Brain pericyte (primary cell): ENCODE measurements around the gene C22orf15.

Experiments
- DNase-seq: peaks from one replicate; pipeline ENCODE4 v3.0.0-alpha.2; 2012; ENCODE audit warnings: low read depth, low spot score

The C22orf15 gene

DNA sequence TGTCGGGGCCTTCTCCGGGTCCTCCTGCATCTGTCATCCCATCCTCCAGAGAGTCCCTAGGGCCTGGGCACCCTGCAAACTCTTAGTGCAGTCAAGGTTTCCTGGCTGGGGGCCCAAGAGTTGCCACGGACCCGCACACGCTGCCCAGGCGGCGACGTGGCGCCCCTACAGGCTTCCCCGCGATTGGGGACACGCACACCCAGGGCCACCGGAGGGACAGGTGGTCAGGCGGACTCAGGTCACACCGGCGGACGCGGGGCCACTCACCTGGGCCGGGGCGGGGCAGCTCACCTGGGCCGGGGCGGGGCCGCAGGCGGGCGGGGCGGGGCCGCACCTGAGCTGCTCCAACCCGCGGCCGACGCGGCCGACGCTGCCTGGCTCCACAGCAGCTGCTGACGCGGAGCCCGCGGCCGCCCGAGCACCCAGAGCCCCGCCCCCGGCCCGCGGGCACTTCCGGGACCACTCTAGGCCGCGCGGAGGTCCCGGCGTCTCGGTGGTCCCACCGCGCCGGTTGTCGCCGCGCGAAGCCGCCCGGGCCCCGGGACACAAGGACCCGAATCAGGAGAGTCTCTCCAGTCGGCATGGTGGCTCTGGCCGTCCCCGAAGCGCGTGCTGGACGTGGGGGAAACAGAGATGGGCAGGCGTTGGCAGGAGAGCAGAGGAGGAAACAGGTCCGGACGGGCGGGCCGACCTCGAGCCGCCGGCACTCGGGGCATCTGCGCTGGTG lies 11.9 kb upstream of the C22orf15 start, which contains the start of gene ZNF70:
Gene ZNF70, minus strand, starts transcription at position 399 of the 727 bp plus-strand sequence. CDS start 5,972 bp downstream, outside the sequence.
- DNase-seq = no peak

DNA sequence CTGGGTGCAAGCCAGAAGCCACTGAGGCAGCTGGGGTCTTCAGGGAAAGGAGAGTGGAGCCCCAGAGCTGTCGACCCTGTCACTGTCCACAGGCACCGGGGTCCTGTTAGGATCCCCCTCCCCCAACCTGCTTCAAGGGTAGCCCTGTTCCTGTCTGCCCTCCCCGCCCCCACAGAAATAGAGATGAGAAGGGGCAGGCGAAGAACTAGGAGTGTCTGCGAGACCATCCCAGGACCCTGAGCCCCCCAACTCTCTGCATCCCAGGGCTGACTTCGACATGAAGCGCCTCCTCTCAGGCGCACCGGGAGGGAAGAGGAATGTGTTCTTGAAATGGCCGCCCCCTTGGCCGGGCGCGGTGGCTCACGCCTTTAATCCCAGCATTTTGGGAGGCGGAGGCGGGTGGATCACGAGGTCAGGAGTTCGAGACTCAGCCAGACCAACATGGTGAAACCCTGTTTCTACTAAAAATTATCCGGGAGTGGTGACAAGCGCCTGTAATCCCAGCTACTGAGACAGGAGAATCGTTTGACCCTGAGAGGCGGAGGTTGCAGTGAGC lies 11.3 kb upstream of the C22orf15 start:
- no peak for DNase-seq

DNA sequence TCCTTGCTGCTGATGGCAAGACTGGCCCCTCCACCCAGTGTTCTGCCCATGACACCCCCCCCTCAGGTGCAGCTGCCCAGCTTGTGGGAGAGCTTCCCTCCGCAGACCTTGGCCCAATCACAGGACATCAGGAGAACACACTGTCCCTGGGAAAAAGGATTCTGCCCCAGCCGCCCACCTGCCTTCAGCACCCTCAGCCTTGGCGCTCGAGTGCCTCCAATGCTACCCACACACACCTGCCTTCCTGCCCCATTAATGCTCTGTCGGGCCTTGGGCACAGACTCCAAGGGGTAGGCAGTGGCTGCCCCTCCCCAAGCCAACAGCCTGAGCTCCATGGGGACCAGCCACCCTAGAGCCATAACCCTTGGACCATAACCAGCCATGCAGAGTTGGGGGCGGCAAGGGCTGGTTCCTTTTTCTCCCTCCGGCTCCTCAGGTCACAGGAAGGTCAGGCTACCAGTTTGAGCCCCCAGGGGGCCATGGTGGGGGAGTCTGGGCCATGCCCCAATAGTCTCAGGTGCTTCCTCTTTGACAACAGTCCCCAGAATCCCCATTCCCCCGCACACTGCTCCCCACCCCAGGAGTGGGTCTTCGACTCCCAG lies 10.6 kb upstream of the C22orf15 start:
- no peak for DNase-seq

DNA sequence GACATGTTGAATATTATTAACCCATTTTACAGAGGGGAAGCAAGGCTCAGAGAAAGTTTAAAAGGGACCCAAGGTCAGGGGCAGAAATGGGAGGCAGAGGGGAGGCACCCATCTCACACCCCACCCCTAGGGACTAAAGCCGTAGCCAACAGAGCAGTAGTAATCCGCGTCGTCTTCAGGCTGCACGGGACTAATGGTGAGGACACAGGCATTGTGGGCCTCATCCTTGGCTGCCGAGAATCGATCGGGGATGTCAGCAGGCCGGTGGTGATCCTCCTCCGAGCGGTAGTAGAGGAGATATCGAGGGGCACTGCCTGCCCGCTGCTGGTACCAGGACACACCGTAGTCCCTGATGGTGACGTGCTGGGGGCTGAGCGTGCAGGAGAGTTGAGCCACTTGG lies 10.0 kb upstream of the C22orf15 start:
- DNase-seq = no peak

DNA sequence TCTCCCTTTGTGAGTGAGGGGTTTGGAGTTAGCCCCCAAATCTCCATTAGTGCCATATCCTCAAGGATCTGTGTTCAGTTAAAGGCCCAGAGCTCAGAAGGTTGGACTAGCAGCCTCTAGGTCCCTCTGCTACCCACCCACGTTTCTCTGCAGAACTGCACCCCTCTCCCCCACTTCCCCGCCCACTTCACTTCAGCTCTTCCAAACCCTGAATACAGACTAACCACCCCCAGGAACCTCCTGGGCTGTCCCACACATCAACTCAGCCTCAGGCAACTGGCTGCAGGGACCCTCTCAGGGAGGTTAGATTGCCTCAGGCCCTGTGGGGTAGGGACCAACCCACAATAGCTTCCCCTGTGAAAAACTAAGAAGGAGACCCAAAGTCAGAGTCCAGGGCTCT lies 9.4 kb upstream of the C22orf15 start:
- DNase-seq = no peak

DNA sequence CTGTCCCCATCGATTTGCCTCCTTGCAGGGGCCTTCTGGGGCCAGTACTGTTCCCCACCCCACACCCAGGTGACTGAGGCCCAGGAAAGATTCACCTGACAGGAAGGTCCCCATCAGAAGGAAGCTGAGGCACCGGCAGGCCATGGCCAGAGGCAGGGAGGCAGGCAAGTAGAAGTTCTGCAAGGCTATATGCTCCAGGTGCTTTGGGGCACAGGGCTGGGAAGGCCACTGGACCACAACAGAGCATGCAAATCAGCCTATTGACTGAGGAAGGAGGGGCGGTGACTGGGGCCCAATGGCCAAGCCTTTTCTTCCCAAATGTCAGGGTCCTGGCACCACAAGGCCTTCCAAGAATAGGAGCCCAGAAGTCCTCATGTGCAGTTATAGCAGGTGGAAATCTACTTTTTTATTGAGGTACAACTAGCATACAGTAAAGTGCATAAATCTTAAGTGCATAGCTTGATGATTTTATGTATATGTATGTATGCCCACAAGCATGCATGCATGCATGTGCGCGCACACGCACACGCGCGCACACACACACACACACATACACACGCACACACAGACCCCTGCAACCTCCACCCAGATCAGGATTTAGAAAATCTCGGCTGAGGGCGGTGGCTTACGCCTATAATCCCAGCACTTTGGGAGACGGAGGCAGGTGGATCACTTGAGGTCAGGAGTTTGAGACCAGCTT lies 8.4 kb upstream of the C22orf15 start, which contains the start of gene VPREB3:
Gene VPREB3, minus strand, starts transcription at position 206 of the 700 bp plus-strand sequence. Its CDS starts 62 bp downstream, at position 144.
- DNase-seq = no peak

DNA sequence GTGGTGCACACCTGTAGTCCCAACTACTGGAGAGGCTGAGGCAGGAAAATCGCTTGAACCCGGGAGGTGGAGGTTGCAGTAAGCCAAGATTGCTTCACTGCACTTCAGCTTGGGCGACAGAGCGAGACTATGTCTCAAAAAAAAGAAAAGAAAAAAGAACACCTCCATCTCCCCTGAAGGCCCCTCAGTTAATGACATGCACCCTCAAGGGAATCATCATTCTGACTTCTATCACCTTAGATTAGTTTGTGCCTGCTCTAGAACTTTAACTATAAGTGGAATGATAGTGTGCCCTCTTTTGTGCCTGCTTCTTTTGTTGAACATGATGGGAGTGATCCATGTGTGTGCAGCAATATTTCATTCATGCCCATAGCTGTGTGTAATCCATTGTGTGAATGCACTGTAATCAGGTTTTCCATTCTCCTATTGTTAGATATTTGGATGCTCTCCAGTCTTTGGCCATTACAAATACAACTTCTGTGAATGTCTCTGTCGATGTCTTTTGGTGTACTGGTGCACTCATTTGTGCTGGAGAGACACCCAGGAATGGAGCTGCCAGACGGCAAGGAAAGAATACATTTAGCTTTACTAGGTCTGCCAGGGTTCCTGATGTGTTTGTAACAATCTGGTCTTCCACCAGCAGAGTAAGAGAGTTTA lies 7.7 kb upstream of the C22orf15 start:
- DNase-seq = no peak

DNA sequence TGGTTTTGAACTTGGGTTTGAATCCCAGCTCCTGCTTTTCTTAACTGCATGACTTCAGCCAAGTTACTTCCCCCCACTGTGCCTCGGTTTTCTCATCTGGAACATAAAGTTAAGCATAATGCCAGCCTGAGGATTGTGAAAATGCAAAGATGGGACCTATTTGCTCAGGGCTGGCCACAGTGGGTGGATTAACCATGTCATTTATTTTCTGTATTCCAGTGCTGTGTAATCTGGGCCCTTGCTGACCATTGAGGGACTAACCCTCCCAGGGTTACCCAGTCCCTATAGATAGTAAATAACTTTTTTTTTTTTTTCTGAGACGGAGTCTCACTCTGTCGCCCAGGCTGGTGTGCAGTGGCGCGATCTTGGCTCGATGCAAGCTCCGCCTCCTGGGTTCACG lies 7.1 kb upstream of the C22orf15 start:
- DNase-seq = no peak

DNA sequence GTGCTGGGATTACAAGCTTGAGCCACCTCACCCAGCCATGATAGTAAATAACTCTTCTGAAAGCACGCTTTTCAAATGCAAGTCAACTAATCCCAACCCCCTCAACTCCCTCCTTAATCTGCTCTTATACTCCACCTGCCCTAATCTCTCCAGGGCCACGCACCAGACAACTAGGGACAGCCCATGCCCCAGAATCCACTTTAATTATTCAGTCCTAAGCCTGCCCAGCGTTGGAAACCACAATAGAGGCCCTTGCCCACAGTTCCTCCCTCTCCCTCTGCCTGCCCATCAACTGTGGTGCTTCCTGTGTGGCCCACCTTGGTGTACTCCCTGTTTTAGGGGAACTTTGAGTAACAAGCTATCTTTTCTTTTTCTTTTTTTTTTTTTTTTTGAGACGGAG lies 5.9 kb upstream of the C22orf15 start:
- DNase-seq = no peak

DNA sequence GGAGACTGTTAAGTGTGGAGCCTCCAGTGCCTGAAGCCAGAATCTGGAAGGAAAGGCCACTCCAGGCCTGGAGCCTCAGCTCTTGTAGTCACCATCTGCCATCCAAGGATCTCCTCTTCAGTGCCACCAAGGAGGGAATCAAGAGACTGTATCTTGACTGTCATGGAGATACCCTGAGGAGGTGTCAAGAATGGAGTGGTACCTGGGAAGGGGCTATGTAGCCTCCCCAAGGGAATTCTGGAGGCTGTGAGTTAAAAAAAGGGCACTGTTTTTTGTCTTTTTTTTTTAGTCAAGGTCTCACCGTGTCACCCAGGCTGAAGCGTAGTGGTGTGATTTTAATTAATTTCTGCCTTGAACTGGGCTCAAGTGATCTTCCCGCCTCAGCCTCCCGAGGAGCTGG lies 3.2 kb upstream of the C22orf15 start:
- DNase-seq = no peak

DNA sequence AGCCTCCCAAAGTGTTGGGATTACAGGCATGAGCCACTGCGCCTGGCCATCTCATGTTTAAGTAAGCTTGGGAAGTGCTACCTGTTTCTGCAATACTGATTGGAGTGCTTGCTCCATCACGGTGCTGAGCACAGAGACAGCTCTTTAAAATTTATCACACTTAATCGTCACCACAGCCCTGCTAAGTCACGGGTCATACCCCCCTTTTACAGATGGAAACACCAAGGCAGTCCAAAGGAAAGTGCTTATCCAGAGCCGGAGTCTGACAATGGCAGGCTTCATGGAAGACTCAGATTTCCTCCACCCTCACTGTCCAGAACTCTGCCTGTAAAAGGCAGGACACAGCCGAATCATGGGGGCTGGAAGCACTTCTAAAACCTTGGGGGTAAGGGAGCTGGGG lies 2.7 kb upstream of the C22orf15 start:
- no peak for DNase-seq

DNA sequence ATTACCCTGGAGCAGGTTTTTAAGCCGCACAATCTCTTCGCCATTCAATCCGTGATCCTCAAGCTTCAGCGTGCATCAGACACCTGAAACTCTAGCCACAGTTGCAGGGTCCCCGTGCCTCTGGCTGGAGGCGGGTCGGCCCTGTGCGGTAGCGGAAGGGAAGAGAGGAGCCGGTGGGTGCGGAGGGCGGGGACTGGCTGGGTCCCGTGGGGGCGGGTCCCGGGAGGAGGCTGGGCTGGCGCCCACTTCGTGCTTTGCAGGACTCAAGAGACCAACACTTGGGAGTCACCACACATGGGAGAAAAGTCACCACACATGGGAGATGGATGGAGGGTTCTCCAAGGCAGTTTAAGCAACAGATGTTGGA lies 772 bp downstream of the C22orf15 start:
- DNase-seq = no peak

DNA sequence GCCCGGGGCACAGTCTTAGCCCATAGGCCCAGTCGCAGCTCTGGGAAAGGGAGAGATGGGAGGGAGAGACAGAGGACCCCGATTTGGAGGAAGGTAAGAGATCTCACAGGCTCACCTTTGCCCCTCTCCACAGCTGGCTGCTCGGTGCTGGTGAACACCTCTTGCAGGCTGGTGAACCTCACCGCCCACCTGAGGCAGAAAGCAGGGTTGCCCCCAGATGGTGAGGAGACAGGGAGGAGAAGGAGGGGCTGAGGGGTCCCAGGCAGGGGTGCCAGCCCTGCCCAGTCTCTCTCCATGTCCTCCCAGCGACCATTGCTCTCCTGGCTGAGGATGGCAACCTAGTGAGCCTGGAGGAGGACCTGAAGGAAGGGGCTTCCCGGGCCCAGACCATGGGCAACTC lies 1.2 kb downstream of the C22orf15 start:
- DNase-seq = no peak

DNA sequence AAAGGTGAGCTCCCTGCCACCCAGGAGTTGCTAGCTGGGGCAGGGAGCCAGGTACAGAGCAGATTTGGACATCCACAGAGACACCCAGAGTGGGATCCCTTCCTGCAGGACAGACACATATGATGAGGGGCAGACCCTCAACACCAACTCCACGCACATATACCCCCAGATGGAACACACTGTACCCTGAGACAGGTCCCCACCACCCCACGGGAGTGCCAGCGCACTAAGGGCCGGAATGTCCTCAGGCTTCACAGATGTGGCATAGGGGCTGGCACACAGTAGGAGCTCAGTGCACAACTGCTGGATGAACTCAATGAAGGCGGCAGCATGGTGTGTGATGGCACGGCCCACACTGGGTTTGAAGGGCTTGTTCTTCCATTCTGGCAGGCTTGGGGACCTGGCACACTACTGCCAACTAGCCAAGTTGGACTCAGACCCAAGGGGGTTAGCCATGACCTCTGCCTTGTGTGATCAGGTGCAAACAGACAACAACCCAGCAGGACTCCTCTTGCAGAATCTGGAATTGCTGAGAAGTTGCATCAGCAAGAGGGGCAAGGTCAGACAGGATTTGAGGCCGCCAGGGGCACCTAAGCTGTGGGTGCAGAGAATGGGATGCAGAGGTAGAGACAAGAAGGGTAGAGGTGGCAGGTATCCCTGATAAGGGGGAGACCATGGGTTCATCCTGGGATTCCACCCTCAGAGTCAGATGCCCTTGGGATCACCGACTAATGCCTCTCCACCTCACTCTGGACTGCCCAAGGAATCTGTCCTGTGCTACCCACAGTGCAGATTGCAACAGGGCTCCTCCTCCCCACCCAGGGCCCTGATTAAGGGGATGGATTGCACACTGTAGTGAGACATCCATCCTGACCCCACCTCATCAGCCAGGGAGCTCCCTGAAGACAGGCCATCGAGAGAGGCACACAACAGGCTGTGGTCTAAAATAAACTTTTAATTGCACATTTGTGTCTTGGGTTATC lies 2.4 kb downstream of the C22orf15 start:
- DNase-seq = no peak

DNA sequence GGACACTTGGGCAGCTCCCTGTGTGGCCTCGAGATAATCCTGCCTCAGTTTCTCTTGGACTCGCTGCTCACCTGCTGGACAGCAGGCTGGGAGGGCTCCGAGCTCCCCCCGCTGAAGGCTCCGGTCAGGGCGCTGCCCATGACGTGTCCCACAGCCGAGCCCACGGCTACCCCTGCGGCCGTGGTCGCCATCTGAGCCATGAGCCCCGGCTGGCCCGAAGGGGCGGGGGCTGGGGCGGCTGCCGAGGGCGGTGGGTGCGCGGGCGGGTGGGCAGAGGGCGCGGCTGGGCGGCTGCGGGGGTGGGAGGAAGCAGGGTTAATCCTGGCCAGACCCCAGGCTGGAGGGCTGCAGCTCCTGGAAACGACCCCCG lies 4.5 kb downstream of the C22orf15 start:
- no peak for DNase-seq

DNA sequence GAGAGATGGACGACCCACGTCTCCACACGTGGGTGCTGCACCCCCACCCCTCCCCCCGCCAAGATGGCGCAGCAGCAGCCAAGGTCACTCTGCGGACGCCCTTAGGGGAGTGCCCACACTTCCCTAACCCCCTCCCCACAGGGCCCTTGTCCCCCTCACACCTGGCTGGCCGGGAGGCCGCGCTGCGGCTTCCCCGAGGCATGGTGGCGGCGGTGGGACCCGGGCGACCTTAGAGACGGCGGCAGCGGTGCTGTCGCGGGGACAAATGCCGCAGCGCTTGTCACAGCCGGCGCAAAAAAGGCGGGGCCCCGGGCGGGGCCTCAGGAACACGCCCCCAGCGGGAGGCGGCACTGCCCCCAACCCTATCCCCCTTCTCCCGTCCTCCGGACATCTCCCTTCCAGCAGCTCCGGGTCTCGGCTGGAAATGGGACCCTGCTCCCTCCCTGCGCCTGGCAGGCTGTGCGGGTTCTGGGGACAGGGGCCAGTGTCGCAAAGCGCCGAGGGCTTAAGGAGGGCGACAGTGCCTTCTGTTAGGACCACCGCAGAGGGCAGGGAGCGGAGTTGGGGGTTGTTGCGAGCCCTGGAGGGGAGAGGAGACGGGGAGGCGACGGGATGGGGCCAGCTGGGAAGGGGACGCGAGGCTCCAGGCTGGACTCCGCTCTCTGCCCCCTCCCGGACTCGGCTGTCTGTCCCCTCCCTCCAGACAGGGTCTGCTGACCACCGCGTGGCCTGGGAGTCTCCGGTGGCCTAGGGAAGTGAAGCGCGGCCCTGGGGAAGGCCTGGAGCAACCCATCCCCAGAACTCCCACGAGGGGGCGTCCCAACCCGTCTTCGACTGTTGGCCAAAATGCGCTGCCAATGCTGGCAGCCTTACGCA lies 5.1 kb downstream of the C22orf15 start, which contains the start of gene CHCHD10:
Gene CHCHD10, minus strand, starts transcription at position 300 of the 876 bp plus-strand sequence. Its CDS starts 98 bp downstream, at position 202.
- DNase-seq = no peak

DNA sequence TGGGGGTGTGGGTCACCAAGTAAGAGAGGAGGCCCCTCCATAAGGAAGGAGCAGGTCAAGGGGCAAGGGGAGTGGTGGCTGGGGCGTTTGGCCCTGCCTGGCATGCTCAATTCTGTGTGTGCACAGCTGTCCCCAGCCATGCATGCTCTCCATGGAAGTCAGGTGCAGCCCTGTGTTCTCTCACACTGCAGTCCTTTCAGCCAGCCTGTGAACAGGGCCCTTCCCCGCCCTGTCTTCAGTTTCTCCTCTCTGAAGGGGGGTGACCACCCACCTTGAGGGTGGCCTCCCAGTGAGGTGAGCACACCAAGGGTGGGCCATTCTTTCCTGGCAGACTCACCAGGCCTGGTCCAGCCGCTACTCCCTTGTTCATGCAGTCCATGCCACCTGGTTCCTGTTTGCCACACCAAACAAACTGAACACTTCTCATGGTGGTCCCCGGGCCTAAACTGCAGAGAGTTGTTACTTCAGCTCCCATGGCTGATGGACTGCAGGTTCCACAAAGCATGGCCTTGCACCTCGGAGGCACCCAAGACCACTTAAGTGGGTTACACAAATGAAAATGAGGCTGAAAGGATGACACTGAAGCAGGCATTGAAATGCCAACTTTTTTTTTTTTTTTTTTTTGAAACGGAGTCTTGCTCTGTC lies 6.7 kb downstream of the C22orf15 start:
- no peak for DNase-seq

DNA sequence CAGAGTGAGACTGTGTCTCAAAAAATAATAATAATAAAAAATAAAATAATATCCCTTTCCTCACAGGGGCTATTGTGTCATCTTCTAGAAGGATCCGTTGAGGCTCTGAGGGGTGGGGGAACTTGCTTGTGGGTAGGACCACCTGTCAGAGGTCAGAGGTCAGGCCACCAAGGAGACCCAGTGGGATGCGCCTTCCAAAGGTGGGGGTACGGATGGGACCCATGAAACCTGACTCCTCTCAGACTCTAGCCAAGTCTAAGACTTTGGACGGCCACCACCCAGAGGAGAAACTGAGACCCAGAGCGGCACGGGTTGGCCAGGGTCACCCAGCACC lies 9.5 kb downstream of the C22orf15 start:
- no peak for DNase-seq
